ENCODE results near the gene CYTH1.
"Not testable (repeated sequence)": the region's sequence is repeated elsewhere in the genome, so short reads cannot be mapped to it uniquely, and the experiment has no call there.

The CYTH1 gene

DNA sequence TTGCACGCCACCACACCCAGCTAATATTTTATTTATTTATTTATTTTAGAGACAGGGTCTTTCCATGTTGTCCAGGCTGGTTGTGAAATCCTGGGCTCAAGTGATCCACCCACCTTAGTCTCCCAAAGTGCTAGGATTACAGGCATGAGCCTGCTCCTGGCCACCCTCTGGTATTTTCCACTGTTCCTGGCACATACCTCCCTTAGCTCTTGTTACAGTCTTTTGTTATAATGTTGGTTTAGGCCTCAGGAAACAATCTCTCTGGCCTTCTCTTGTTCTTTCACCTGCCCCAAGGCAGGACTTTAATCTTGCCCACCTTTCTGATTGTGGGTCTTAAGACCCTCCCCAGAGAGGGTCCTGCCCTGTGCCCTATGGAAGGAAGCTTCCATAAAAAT is 3.6 kb upstream of the CYTH1 start:
- DNase-seq = no peak

DNA sequence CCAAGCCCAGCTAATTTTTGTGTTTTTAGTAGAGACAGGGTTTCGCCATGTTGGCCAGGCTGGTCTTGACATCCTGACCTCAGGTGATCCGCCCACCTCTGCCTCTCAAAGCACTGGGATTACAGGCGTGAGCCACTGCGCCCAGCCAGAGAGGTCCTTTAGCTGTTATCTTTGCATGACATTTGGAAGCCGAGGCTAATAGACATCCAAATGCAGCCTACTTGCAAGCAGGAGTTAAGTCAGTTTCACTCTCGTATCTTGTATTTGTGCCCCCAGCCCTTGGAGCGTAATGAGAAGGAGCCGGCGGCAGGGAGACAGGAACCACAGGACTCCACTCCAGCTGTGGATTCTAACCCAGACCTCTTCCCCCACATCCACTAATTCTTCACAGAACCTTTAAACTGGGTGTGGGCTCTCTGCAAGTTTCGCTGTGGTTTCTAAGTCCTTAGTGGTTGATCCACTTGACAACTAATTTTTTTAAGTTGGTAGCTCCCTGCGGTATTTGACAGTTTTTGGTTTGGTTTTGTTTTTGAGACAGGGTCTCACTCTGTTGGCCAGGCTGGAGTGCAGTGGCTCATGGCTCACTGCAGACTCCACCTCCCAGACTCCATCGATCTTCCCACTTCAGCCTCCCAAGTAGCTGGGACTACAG is 3.1 kb upstream of the CYTH1 start:
- DNase-seq = no peak

DNA sequence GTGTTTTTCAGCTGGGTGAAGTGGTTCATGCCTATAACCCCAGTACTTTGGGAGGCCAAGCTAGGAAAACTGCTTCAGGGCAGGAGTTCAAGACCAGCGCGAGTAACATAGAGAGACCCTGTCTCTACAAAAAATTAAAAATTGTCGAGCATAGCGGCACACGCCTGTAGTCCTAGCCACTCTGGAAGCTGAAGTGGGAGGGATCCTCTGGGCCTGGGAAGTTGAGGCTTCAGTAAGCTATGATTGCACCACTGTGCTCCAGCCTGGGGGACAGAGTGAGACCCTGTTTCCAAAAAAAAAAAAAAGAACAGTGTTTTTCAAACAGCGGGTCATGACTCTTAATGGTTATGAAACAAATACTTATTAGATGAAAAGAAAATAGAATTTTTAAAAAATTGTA is 2.3 kb upstream of the CYTH1 start:
- no peak for DNase-seq

DNA sequence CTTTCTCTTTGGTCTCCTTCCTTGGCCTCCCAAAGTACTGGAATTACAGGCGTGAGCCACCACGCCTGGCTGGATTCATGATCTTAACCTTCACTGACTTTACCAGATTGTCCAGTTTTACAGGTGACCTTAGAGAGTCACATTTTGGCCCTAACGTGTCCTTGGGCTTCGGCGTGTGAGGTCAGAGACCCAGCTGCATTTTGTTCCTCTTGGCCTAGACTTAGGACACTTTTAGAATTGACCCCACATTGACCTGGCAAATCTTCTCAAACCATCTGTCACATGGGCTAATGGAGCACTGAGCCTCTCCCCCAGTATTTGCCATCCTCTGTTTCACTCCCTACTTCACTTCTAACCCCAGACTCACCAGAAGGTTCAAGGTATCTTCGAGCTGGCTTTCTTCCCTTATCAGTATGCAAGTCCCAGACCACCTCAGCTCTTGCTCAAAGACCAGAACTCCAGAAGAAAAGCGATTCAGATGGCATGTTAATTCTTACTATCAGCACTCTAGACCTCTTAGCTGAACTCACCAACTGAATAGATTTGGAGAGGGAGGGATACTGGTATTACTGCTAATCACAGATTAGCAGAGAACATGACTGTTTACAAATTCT is 1.7 kb upstream of the CYTH1 start:
- no peak for DNase-seq

DNA sequence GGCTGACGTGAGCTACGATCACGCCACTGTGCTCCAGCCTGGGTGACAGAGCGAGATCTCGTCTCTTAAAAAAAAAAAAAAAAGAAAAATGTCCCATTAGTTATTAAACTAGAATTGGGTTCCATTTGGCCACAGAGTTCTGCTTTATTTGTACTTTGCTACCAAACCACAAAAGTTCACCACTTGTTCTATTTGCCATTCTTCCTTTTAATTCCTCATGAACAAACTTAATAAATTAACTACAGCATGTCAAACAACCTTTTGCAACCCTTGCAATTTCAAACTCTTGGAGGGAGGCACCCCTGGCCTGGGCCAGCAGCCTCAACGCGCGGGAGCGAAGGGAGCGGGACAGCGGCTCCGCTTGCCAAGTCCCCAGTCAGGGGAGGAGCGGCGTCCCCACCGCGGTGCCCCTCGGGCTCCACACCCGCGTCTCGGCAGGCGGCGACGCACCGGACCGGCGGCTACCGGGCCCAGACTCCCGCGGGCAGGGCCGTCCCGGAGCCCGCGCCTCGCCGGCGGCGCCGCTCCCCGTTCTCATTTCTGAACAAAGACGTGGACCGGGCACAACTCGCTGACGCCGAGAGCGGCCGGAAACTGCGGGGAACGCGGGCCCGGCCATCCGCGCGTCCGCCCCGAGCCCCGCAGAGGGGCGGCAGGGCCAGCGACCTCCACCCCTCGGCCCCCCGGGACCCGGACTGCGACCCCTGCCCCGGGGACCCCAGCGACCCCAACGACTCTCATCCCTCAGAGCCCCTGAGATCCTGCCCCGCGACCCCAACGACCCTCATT is 775 bp downstream of the CYTH1 start:
- DNase-seq = peak in 1 of 2 experiments; percentile 58

DNA sequence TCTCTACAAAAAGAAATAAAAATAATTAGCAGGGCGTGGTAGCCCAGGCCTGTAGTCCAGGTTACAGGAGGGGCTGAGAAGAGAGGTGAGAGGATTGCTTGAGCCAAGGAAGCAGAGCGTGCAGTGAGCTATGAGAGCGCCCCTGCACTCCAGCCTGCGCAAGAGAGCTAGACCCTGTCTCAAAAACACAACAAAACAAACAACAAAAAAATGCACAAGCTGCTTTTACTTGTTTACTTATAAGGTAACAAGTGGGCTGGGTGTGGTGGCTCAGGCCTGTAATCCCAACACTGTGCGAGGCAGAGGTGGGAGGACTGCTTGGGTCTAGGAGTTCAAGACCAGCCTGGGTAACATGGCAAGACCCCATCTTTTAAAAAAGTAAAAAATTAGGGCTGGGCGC is 1.7 kb downstream of the CYTH1 start:
- DNase-seq = no peak

DNA sequence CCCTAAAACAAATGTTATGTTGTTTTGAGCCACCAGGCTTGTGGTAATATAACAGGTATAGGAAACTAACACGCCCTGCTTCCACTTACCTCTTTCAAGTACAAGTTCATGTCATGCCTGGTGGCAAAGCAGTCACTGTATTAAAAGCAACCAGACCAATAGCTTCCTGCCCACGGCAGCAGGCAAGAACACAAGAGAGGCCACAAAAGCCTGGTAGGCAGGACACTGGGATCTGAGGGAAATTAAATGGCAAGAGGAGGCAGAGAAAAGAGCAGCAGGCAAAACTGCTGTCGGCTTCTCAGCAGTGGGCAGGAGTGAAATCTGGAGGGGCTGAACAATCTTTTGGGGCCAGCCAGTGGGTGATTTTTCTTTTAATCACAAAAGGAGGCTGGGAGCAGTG is 2.2 kb downstream of the CYTH1 start:
- DNase-seq = no peak

DNA sequence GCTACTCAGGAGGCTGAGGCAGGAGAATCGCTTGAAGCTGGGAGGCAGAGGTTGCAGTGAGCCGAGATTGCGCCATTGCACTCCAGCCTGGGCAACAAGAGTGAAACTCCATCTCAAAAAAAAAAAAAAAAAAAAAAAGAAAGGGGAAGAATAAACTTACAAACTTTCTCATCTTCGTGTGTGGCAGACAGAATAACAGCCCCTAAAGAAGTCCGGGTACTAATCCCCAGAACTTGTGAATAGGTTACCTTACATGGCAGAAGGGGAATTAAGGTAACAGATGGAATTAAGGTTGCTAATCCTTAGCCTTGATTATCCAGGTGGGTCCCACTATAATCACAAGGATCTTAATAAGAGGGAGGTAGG is 2.8 kb downstream of the CYTH1 start:
- not testable (repeated sequence) for DNase-seq

DNA sequence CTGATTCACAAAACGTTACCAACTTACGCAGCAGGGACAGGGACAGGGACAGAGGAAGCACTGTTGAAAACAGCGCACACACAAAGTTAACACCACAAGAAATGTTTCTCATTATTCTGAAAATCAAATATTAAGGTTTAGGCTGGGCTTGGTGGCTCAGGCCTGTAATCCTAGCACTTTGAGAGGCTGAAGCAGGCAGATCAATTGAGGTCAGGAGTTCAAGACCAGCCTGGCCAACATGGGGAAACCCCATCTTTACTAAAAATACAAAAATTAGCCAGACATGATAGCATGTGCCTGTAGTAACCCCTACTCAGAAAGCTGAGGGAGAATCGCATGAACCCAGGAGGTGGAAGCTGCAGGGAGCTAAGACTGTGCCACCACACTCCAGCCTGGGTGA is 4.2 kb downstream of the CYTH1 start:
- DNase-seq = no peak

DNA sequence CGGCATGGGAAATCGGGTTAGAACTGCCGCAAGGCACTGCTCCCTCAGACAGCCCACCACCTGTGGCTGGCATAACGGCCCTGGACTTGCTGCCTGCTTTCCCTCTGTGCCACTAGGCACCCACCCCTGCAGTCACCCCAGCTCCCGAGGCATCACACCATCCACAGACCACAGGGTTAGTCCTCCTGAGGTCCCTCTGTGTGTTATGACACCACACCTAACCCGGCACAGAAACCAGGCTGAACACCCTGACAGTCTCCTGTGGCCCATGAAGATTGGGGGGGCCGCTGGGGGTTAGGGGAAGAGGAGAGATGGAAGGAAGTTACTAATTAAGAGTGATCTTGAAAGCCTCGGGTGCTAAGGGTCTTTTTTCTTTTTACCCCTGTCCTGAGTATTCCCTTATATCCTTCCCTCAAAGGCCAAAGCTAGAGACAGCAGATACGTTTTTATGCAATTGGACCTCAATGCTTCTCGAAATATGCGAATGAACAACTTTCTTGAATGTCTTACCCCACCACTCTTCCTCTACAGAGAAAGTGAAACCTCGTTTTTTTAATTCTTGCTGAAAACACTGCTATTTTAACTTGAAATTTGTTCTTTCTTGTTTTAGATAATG is 7.0 kb downstream of the CYTH1 start:
- no peak for DNase-seq

DNA sequence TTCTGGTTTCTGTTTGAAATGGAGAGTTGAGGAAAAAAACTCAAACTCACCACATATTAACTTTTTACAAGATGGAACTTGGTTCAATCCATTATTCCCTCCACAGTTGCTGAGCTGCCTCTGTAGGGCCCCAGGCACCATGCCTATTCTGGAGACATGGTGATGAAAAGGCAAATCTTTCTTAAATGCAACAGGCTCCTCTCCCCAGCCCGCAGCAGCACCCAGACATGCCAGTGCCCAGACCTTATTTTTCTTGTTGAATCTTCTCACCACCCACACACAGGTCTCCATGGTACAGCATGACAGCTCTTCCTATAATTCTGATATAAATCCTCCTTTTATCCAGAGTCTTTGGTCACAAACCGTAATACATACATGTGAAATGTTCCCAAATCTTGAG is 7.6 kb downstream of the CYTH1 start:
- no peak for DNase-seq

DNA sequence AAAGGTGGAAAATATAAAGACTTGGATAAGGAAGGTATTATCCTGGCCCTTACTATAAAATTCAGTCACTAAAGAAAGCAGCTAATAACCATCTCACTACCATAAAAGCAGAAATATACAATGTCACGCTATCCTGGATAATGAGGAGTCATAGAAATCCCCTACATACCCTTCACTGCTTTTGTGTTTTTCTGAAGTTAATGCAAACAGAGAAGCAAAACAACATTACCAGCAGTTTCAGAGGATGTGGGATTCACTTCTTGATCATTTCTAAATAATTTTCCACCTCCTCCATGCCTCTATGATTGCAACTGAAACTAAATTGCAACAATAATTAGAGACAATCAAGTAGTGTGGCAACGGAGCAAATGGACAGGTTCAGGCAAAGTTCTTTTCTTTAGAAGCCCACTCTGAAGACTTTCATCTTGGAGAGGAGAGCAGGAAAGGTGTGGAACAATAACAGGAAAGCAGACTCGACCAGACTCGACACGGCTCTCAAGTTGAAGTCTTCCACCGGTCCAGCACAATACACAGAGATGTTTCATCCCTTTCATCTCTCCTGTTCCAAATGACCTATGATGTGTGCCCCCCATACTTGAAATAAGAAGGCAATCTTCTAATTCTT is 10.2 kb downstream of the CYTH1 start:
- DNase-seq = no peak

DNA sequence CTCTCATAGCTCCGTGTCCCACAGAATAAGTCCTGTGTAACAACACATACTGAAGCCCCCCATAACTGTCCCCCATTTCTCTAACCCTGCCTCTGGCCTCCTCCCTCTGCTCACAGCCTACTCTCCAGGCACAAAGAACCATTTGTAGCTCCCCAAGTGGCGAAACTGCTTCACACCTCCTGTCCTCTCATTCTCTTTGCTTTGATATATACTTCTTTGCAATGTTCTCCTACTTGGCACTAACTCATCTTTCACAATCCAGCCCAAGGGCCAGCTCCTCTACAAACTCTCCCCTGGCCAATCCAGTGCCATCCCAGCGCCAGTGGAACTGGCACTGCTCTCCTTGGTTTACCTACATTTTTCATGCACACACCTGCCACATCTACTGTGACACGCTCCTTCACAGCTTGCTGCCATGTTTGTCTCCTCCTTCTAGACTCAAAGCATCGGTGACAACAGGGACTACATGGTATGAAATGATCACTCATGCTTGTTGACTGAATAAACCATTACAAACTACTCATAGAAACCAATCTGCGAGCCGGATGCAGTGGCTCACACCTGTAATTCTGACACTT is 12.8 kb downstream of the CYTH1 start:
- no peak for DNase-seq

DNA sequence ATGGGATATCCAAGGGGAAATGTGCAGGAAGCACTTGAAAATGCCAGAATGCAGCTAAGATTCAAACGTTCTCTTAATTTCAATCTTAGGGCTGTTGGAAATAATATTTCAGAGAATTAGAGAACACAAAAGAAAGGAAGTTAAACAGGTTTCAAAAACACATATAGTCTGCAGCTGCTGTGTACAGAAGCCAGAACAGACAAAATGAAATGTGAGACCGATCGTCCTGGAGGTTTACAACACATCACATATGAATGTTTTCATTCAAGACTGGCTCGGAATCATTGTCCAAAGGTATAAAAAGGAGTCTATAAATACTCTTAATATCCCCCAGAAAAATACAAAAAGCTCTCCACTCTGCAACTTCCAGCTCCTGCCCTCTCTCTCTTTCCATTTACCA is 14.3 kb downstream of the CYTH1 start:
- peak in 1 of 2 experiments; percentile 46 for DNase-seq

DNA sequence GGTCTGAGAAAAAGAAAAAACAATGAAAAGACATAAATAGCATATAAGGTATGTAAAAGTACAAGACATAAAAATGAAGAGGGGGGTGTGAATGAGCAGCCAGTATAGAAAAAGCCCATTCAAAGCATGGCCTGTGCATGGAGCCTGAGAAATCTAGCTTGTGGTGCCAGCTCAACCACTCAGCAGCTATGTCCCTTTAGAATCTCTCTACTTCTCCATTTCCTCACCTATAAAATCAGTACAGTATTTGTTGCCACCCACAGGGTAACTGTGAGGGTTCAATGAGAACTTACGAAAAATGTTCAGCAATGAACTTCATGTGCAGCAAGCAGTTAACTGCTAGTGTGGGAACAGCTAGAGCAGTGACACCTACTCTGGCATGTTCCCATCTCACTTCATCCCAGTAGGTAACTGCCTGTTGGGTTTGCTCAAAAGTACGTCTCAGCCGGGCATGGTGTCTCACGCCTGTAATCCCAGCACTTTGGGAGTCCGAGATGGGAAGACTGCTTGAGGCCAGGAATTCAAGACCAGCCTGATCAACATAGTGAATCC is 15.3 kb downstream of the CYTH1 start:
- DNase-seq = no peak

DNA sequence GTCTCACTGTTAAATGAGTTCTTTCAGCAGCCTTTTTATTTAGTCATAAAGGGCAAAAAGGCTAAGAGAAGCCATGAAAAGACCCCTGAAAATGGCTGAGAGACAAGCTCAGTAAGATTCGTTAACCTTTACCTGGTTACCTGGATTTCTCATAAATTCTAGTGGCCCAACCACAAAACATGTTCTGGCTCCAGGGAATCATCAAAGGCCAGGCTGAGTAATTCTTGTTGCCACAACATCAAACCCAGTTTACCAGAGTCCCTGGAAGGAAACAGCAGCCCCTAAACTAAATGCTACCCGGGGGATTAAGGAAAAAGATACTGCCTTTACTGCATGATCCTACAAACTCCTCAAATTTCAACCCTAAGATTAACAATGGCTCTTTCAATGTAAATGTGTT is 15.8 kb downstream of the CYTH1 start:
- peak in 1 of 2 experiments; percentile 23 for DNase-seq

DNA sequence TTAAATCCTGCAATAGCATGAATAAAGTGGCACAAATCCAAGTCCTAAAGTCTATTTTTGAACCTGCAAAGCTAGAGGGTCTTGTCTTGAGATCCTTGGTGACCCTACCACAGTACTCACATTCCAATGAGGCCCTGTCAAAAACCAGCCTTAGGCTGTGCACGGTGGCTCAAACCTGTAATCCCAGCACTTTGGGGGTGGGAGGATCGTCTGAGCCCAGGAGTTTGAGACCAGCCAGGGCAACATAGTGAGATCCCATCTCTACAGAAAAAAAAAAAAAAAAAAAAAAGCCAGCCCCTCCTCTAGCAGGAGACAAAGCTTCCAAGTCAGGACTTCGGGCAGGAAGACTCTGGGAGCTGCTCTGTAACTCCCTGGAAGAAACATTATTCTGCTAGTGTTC is 16.3 kb downstream of the CYTH1 start:
- no peak for DNase-seq

DNA sequence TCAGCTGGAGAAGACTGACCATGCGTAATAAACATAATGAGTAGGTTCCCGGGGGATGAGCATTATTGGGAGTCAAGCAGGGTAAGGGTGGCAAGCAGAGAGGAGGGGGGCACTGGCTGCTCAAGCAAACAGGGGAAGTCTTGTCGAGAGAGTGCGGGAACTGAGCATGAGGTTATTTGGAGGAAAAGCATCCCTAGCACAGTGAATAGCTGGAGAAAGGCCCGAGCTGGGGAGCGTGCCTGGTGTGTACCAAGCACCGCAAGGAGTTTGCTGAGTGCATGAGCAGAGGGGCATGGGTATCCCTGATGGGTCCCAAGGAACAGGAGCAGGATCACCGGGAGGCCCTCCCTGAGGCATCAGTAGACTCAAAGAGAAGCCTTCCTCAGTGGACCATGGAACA is 17.2 kb downstream of the CYTH1 start:
- DNase-seq = no peak

DNA sequence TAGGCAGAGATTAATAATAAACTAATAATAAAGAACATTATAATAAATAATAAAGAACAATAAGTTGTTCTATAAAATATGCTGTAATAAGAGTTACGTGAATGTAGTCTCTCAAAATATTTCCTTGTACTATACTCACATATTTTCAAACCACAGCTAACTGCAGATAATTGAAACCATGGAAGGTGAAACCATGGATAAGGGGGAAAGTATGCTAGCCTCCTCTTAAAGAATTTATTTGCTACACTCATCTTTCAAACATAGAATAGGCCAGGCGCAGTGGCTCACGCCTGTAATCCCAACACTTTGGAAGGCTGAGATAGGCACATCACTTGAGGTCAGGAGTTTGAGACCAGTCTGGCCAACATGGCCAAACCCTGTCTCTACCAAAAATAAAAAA is 18.5 kb downstream of the CYTH1 start:
- no peak for DNase-seq

DNA sequence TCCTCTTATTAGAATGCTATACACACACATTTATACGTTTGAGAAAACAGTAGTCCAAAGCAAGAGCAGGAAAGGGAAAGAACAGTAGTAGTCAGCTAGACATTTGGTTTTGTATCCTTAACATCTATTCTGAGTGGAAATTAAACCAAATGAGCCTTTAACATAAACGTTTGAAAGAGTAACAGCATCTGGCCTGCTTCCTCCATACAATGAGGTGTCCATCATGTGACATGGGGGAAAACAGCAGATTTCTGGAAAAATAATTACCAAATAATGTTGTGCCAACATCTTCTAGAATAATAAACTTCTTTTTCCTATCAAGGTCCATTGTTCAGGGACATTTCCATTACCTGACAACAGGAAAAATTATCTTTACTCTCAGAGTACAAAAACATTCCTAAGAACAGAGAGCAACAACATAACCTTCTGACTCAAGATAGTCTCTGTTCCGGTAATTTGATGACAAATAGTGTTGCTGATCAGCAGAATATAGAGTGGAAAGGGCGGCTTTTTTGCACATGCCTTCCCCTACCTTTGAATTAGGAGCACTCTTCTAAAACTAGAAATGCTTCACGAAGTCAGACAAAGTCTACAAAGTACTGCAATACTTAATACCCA is 20.2 kb downstream of the CYTH1 start:
- no peak for DNase-seq

DNA sequence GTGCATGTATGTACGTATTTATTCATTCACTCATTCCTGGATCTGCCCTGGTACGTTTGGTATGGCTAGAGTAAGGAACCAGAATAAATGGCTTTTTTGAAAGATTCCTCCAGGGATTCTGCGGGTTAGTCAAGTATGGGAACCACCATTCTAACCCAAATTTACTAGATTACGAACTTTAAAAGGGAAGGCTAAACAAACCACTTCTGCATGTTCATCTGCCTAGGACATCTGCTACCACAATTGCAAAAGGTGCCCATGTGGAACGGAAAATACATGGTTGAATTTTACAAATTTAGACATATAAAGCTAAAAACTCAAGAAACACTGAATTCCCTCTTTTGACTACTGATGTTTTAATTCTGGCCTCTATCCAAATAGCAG is 22.1 kb downstream of the CYTH1 start:
- no peak for DNase-seq

DNA sequence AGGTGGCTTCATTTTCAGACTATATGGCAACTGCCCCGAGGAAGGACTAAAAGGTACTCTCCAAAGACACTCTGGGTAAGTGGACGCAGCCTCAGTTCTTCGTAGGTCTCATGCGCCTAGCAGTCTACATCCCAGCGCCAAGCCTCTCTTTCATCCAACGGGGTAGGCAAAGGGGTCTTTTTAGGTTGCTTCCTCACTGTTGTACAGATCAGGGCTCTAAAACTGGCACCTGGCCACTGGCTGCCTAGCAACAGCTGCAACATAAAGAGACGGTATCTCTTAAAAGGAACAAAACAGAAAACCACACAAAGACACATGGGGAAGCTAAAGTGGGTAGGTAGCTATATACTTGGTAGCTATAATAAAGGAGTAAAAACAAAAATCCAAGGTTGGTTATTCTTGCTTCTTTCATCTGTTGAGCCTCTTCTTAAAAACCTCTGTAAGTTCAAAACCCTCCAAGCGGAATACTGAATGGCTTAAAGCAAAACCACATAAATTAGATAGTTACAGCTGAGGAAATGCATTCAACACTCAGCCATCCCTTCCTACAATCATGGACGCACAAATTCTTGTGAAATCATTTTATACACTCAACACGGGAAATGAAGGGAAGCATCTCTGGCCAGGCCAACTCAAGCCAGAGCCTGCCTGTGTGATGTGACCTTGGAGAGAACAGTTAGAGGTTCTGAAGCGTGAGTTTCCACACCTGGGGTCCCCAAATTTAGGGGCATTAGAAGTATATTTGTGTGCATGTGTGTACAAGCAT is 22.7 kb downstream of the CYTH1 start:
- DNase-seq = no peak
